HG02884 (cell line): ENCODE measurements around the gene IKBKG.
"Not testable (repeated sequence)": the region's sequence is repeated elsewhere in the genome, so short reads cannot be mapped to it uniquely, and the experiment has no call there.

Experiments used
- ATAC-seq: cut with Tn5 transposase; IDR thresholded peaks from one replicate; pipeline ENCODE4 v1.9.1; 2021; ENCODE audit warnings: mild to moderate bottlenecking, moderate library complexity; ENCODE audit not compliant: unreplicated experiment

Gene IKBKG

GRCh38 chrX:154602766-154603437, 55.5 kb downstream of the IKBKG start:
- ATAC-seq = no peak

- no peak for ATAC-seq
Observed at GRCh38 chrX:154603438-154604430, 56.3 kb downstream of the IKBKG start.

- no peak for ATAC-seq
Observed at GRCh38 chrX:154605566-154605965, 58.1 kb downstream of the IKBKG start.

GRCh38 chrX:154607370-154607769, 60.0 kb downstream of the IKBKG start:
- no peak for ATAC-seq

- ATAC-seq = not testable (repeated sequence)
Observed at GRCh38 chrX:154607976-154608375, 60.6 kb downstream of the IKBKG start.

GRCh38 chrX:154608823-154609222, 61.4 kb downstream of the IKBKG start:
- ATAC-seq = not testable (repeated sequence)

- ATAC-seq = not testable (repeated sequence)
Observed at GRCh38 chrX:154611146-154611545, 63.7 kb downstream of the IKBKG start.

- ATAC-seq = not testable (repeated sequence)
Observed at GRCh38 chrX:154613586-154613985, 66.2 kb downstream of the IKBKG start.
